SK-MEL-5 (cell line): ENCODE data around the gene RYR3. TPM values are rescaled to one million over a fixed set of nuclear protein-coding genes. Genes with fewer than 3 reads are reported as not detected.
"Not testable (repeated sequence)": the region's sequence is repeated elsewhere in the genome, so short reads cannot be mapped to it uniquely, and the experiment has no call there.

Experiments
- DNase-seq: peaks from one replicate; pipeline ENCODE4 v3.0.0-alpha.2; 2016; ENCODE audit warnings: low read depth, low spot score
- in situ Hi-C: cut with HindIII; loops from 2 replicates; pipeline ENCODE4 v1.10.0; 2016; ENCODE audit warnings: low sequenced_read_pairs, high pct_unique_total_duplicates, low pct_unique_long_range_greater_than_20kb
- total RNA-seq: library from RNA; depleted of rRNA; stranded (reverse); fragments of >200 nt; shearing (Covaris generic); gene quantifications from 2 replicates; pipeline ENCODE4 v1.2.3, GENCODE V29; 2014

The RYR3 gene
- total RNA-seq, 1 experiment from 2014 or later, result 0.16 TPM

- DNase-seq, result no peak
- in situ Hi-C loops, result no loop called here
Observed at GRCh38 chr15:33518421-33518820, 207.7 kb downstream of the RYR3 start.

- in situ Hi-C loops, result no loop called here
Observed at GRCh38 chr15:33524274-33524673, 213.5 kb downstream of the RYR3 start.

DNA sequence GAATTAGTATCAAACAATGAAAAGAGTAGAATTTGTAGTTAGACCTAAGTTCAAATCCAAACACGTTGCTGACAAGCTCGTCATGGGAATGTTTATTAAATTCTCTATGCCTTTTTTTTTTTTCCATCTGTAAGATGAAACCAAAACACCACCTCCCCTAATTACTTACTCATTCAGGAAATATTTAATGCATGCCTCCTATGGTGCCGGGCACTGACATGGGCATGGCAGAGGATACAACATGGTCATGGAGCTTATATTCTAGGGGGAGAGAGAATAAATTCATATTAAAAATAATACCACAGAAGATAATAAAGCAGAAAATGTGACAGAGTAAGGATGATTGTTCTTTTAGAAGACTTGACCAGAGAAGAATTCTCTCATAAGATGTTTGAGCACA lies 215.8 kb downstream of the RYR3 start:
- in situ Hi-C loops, result no loop called here
- DNase-seq, result no peak

More at GRCh38 chr15:33524274-33524673, 213.5 kb downstream of the RYR3 start:
- DNase-seq, result no peak

GRCh38 chr15:33533197-33533596 lies 222.4 kb downstream of the RYR3 start:
- no peak for DNase-seq
- in situ Hi-C loops, result no loop called here

DNA sequence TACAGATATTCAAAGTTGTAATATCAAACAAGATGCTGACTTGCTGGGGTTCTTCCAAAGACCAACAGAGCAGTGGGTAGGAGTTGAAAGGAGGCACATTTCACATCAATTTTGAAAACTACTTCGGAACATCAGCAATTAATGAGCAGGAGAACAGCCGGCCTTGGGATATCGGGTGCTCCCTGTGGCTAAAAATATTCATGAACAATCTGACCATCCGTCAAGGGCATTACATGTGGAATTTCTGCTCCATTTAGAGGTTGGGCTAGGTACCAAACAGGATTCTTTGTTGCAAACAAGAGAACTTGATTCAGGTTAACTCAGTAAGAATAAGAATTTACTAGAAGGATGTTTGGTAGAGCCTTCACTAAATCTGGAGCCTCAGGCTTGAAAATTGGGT lies 223.9 kb downstream of the RYR3 start:
- DNase-seq, result no peak
- in situ Hi-C loops, result no loop called here

- no peak for DNase-seq
- in situ Hi-C loops, result no loop called here
Observed at GRCh38 chr15:33535135-33535534, 224.4 kb downstream of the RYR3 start.

DNA sequence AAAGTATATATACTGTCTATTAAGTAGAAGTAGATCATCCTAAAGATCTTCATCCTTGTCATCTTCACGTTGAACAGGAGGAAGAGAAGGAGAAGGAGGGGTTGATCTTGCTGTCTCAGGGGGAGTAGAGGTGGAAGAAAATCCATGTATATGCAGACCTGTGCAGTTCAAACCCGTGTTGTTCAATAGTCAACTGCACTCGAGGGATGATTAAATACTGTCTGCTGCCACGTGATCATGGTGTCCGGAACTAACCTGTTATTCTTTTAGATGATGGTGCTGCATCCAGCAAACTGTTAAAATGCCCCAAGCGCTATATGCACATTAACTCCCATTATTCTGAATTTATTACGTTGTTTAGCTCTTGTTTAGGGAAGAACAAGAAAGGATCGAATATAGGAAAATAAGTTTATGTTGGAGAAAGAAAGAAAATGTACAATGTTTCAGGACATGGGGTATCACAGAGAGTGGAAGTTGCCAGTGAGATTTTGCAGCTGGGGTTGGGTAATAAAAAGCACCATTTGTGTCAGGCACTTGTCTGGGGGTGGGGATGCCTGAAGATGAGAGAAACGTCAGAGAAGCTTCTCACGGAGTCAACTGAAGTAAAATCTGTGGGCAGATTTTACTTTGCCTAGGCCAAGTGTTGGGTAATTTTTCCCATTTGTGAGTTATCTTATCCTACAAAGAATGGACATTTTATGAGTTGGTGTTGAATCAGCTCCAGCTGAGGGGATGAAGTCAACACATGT lies 229.2 kb downstream of the RYR3 start:
- no peak for DNase-seq
- in situ Hi-C loops, result no loop called here

DNA sequence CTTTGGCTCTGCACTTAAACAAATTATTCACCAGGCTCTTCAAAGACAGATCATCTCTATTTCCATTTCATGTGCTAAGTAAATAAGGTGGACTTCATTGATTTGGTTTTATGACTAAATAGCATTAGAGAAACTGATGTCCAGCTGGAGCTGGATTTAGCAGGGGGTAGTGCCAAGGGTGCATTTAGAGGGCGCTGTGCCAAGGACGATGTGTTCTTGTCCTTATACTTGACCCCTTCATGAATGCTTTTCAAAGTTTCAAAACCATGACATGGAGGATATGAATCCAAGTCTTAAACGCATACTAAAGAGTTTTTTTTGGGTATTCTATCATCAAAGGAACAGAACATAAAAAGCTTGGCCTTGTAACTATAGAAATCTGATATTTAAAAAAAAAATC lies 233.2 kb downstream of the RYR3 start:
- in situ Hi-C loops, result no loop called here
- DNase-seq, result no peak

DNA sequence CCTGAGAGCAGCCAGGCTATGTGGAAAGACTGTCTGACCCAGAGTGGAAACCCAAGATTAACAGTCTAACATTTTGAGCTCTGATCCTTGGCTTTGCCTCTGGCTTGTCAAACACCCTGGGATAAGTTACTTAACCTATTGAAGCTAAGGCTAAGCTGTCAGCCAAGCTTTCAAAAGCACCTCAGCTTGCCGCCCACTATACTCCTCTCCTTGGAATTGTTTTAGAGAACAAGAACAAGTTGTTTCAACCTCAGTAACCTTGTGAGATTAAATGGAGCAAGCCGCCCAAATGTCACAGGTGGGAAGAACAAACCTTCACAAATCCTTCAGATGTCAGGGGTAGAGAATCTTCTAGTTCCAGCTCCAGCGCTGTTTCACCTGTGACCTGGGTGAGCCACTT lies 235.1 kb downstream of the RYR3 start:
- DNase-seq, result no peak
- in situ Hi-C loops, result no loop called here

- DNase-seq, result peak; percentile 26
Observed at GRCh38 chr15:33547876-33548275, 237.1 kb downstream of the RYR3 start.

DNA sequence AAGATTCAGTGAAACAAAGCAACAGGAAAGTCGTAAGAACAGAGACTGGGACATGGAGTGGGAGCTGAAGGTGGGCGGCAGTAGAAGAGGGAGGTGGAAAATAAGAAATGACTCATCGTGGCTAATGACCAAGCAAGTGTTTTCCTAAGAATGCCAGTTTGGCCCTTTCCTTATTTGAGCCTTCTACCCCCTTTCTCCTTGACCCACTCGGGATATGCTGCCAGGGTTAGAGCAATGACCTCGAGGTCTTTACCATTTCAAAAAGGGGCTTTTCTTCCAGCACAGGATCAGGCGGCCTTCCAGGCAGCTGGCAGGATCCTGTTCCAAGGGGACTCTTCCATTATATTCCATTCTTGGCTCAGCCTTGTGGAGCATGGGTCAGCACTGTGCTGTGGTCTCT lies 241.1 kb downstream of the RYR3 start:
- no peak for DNase-seq
- in situ Hi-C loops, result no loop called here

More at GRCh38 chr15:33547876-33548275, 237.1 kb downstream of the RYR3 start:
- in situ Hi-C loops, result no loop called here

DNA sequence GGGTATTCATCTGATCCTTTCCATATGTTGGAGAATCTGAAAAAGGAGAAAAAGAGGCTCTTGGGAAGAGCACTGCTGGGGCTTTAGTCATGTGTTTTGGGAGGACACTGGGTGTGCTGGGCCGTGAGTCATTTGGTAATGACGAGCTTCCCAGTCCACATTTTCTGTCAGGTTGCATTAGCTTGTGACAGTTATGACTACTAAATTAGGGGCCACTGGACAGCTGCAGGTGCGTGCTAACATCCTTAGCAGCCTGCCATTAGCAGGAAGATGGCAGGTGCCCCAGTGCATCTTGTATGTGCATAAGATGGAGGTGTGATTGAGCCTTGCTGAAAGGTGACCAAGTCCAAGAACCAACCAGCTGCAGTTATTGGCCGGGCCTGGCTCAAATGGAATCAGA lies 242.4 kb downstream of the RYR3 start:
- DNase-seq, result no peak
- in situ Hi-C loops, result no loop called here

GRCh38 chr15:33559207-33559890 lies 248.6 kb downstream of the RYR3 start:
- DNase-seq, result no peak
- in situ Hi-C loops, result no loop called here

GRCh38 chr15:33561407-33561806 lies 250.6 kb downstream of the RYR3 start:
- in situ Hi-C loops, result no loop called here

DNA sequence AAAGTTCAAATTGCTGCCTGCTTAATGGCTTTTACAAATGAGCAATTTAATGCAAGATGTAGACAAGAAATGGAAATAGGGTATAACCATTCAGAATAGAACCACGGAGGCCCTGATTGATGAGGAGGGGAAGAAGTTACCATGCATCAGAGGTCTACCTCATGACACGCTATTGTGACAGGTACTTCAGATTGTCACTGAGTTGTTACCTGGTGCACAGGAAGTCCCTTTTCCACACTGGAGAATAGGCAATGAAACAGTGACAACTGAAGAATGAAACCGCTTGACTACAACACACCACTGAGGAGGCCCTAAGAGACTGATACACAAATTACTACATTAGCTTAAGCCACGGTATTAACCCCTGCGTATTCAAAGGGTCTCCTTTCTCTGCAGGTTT lies 251.2 kb downstream of the RYR3 start:
- DNase-seq, result no peak

More at GRCh38 chr15:33561407-33561806, 250.6 kb downstream of the RYR3 start:
- no peak for DNase-seq

GRCh38 chr15:33565094-33565493 lies 254.3 kb downstream of the RYR3 start:
- DNase-seq, result no peak
- in situ Hi-C loops, result no loop called here

More for the DNA sequence above, 251.2 kb downstream of the RYR3 start:
- in situ Hi-C loops, result no loop called here

- DNase-seq, result no peak
- in situ Hi-C loops, result no loop called here
Observed at GRCh38 chr15:33567652-33568051, 256.9 kb downstream of the RYR3 start.

DNA sequence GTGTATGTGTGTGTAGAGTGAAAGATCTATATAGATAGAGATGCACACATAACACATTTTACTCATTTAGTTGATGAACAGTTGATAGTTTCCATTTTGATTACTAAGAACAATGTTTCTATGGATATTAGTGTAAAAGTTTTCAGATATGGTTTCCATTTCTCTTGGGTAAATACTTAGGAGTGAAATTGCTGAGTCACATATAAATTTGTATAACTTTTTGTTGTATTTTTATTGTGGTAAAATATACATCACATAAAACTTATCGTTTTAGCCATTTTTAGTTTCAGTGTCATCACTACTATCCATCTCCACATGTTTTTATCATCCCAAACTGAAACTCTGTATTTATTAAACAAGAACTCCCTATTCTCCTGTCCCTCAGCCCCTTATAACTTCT lies 258.3 kb downstream of the RYR3 start:
- in situ Hi-C loops, result no loop called here
- no peak for DNase-seq

DNA sequence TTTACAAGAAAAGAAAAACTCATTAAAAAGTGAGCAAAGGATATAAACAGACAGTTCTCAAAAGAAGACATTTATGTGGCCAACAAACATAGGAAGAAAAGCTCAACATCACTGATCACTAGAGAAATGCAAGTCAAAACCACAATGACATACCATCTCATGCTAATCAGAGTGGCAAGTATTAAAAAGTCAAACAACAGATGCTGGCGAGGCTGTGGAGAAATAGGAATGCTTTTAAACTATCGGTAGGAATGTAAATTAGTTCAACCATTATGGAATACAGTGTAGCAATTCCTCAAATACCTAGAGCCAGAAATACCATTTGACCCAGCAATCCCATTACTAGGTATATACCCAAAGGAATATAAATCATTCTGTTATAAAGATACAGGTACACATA lies 267.1 kb downstream of the RYR3 start:
- DNase-seq, in situ Hi-C loops: not testable (repeated sequence)
